Measurements from ENCODE around the gene SOCS7.

GRCh38 chr17:38338535-38338934 is 13.1 kb upstream of the SOCS7 start:
- TF ChIP-seq CTCF (IDR thresholded peaks at IDR 0.05; ENCODE audit: poor library complexity) (no peak), EZH2 (IDR thresholded peaks at IDR 0.05; ENCODE audit: borderline replicate concordance) (no peak), EZH2phosphoT487 (IDR thresholded peaks at IDR 0.05; ENCODE audit: low read depth, severe bottlenecking, unreplicated experiment) (no peak)

Data from hepatocyte (in vitro differentiated cells).